Jurkat, Clone E6-1 (cell line): ENCODE measurements around the gene SP5.

ENCODE experiments used
- DNase-seq: peaks from one replicate; pipeline ENCODE4 v3.0.0-alpha.2; 2011; ENCODE audit warnings: low read depth, low spot score
- H3K4me3 ChIP-seq: 2 replicates; pipeline ENCODE4 v1.5.1; 2011; ENCODE audit warnings: mild to moderate bottlenecking, low read length, control low read depth, moderate library complexity

Gene SP5

DNA sequence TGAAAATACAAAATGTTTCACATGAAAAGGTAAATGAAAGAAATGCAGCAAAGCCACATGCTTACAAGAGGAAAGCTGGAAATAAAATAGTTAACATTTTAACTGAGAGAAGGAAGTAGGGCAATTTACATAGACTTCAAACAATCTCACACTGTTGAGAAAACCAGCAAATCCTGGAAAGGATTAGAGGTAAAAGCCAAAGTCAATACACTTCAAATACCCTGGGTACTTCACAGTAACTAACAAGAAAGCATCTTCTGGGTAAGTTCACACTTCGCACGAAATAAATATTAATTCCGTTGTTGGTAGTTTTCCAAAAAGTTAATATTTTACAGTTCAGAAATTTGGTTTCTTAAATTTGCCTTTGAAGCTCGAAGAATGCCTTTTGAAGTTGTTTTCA, 51.6 kb downstream of the SP5 start:
- no peak for DNase-seq
- H3K4me3 ChIP-seq, result no peak overlapping the region
